GM12878 (cell line): Measurements from ENCODE around the gene NXPE1. TPM values are rescaled to one million over a fixed set of nuclear protein-coding genes. Genes with fewer than 3 reads are reported as not detected.

ENCODE experiments used
- ATAC-seq: fragments of 200-7000 bp; cut with Tn5 transposase; 3 replicates; pipeline ENCODE4 v1.9.1; 2020; ENCODE audit warnings: mild to moderate bottlenecking, moderate library complexity
- BruUV-seq: library from RNA; stranded (reverse); fragments of 400-500 nt; replicated peaks from 2 replicates; lab custom pipeline; 2021; lab: Mats Ljungman, UMichigan
- CTCF ChIA-PET: fragments of 300-600 bp; sonication (Branson Sonifier 250); formaldehyde crosslinking; extraction: SDS; loops from one replicate; lab custom pipeline; 2021; ENCODE audit warnings: inconsistent platforms; lab: Yijun Ruan, JAX
- POLR2A ChIA-PET: fragments of 350-600 bp; formaldehyde crosslinking; extraction: SDS; loops from one replicate; lab custom pipeline; 2021; ENCODE audit warnings: inconsistent platforms; lab: Charles Lee
- RAD21 ChIA-PET: fragments of 300-600 bp; sonication (Branson Sonifier 250); formaldehyde crosslinking; loops from one replicate; lab custom pipeline; 2023; ENCODE audit warnings: antibody characterized with exemption; ENCODE audit not compliant: unreplicated experiment; lab: Charles Lee
- SMC1A ChIA-PET: fragments of 300-600 bp; sonication (Branson Sonifier 250); formaldehyde crosslinking; loops from one replicate; lab custom pipeline; 2023; ENCODE audit not compliant: unreplicated experiment, uncharacterized antibody; lab: Charles Lee
- DNase-seq: peaks from one replicate; pipeline ENCODE4 v3.0.0-alpha.2; 2011; ENCODE audit warnings: low read depth, low spot score
- FAIRE-seq: peaks from 3 replicates; lab custom pipeline; 2011; peaks lifted over from hg19 to GRCh38; lab: Jason Lieb, UNC
- H2AFZ ChIP-seq: 2 replicates; pipeline ENCODE4 v1.6.0; 2011; ENCODE audit warnings: low read depth, low read length, control low read depth; ENCODE audit not compliant: control insufficient read depth
- H3K27ac ChIP-seq: 2 replicates; pipeline ENCODE4 v1.5.1; 2011; ENCODE audit warnings: control low read depth; ENCODE audit not compliant: control insufficient read depth, insufficient read depth
- H3K27me3 ChIP-seq, 2 experiments: replicated peaks in 1 of 2; 2 replicates each; pipeline versions ENCODE4 v1.6.0 to v1.6.1; 2011; ENCODE audit warnings: low read length in 1 of 2; ENCODE audit not compliant: control insufficient read depth in 2 of 2, insufficient read depth in 2 of 2
- H3K36me3 ChIP-seq, 2 experiments: 2 replicates each; pipeline ENCODE4 v1.5.1; 2011; ENCODE audit warnings: low read length in 1 of 2; ENCODE audit not compliant: control insufficient read depth in 2 of 2, insufficient read depth in 2 of 2
- H3K4me1 ChIP-seq: 2 replicates; pipeline ENCODE4 v1.6.1; 2011; ENCODE audit warnings: mild to moderate bottlenecking, low read length, moderate library complexity, mixed read lengths; ENCODE audit not compliant: control insufficient read depth, insufficient read depth
- H3K4me2 ChIP-seq: 2 replicates; pipeline ENCODE4 v1.6.0; 2011; ENCODE audit warnings: control low read depth; ENCODE audit not compliant: control insufficient read depth, insufficient read depth
- H3K4me3 ChIP-seq: fragments of 200-600 bp; sonication (generic); 2 replicates; pipeline ENCODE4 v1.5.1; 2016
- H3K79me2 ChIP-seq: 2 replicates; pipeline ENCODE4 v1.6.0; 2011; ENCODE audit warnings: low read length; ENCODE audit not compliant: control insufficient read depth, insufficient read depth
- H3K9ac ChIP-seq: 2 replicates; pipeline ENCODE4 v1.8.0; 2011; ENCODE audit warnings: low read length, control low read depth, mixed read lengths; ENCODE audit not compliant: control insufficient read depth, insufficient read depth
- H3K9me3 ChIP-seq: replicated peaks from 3 replicates; pipeline ENCODE4 v1.5.1; 2011; ENCODE audit warnings: mild to moderate bottlenecking, low read length; ENCODE audit not compliant: control insufficient read depth, insufficient read depth
- H4K20me1 ChIP-seq: 2 replicates; pipeline ENCODE4 v1.6.0; 2011; ENCODE audit not compliant: control insufficient read depth, insufficient read depth
- CBFB ChIP-seq: IDR thresholded peaks from 2 replicates; pipeline ENCODE4 v1.6.1; 2016; ENCODE audit warnings: antibody characterized with exemption, low read depth
- HDAC6 ChIP-seq: fragments of 200-600 bp; sonication (generic); IDR thresholded peaks from one replicate; pipeline ENCODE4 v1.8.0; 2017; ENCODE audit warnings: antibody characterized with exemption; ENCODE audit not compliant: unreplicated experiment
- LARP7 ChIP-seq: fragments of 450-650 bp; IDR thresholded peaks from 2 replicates; pipeline ENCODE4 v1.6.1; 2017; ENCODE audit warnings: mild to moderate bottlenecking
- MYB ChIP-seq: fragments of 150-350 bp; IDR thresholded peaks from 2 replicates; pipeline ENCODE4 v1.6.1; 2014; ENCODE audit warnings: mild to moderate bottlenecking, low read depth, low read length, borderline replicate concordance
- PAX8 ChIP-seq: fragments of 450-650 bp; IDR thresholded peaks from 2 replicates; pipeline ENCODE4 v1.6.1; 2017; ENCODE audit warnings: mild to moderate bottlenecking, moderate library complexity
- PML ChIP-seq: IDR thresholded peaks from 2 replicates; pipeline ENCODE4 v1.6.1; 2012; ENCODE audit warnings: low read length, inconsistent platforms
- RFX5 ChIP-seq: IDR thresholded peaks from 2 replicates; pipeline ENCODE4 v1.6.1; 2011; ENCODE audit warnings: low read depth, low read length, improper control_type of control experiment
- SMAD5 ChIP-seq: IDR thresholded peaks from 2 replicates; pipeline ENCODE4 v1.6.1; 2016; ENCODE audit warnings: antibody characterized with exemption, low read depth
- SMC3 ChIP-seq: IDR thresholded peaks from 2 replicates; pipeline ENCODE4 v1.6.1; 2011; ENCODE audit warnings: low read length, improper control_type of control experiment, borderline replicate concordance
- SP1 ChIP-seq: IDR thresholded peaks from one replicate; pipeline ENCODE4 v1.6.1; 2011; ENCODE audit warnings: low read depth, low read length
- STAT1 ChIP-seq: fragments of 450-650 bp; conservative IDR thresholded peaks from 2 replicates; pipeline ENCODE4 v1.6.1; 2014; ENCODE audit warnings: antibody characterized with exemption, mild to moderate bottlenecking
- TAF1 ChIP-seq: IDR thresholded peaks from 2 replicates; pipeline ENCODE4 v1.6.1; 2011; ENCODE audit warnings: mild to moderate bottlenecking, low read depth, low read length, borderline replicate concordance
- USF2 ChIP-seq: IDR thresholded peaks from 2 replicates; pipeline ENCODE4 v1.6.1; 2011; ENCODE audit warnings: low read depth, low read length, improper control_type of control experiment, borderline replicate concordance
- YY1 ChIP-seq: IDR thresholded peaks from 2 replicates; pipeline ENCODE4 v1.6.1; 2011; ENCODE audit warnings: low read depth, mild to moderate bottlenecking, low read length
- ZBTB40 ChIP-seq: fragments of 450-650 bp; IDR thresholded peaks from 2 replicates; pipeline ENCODE4 v1.6.1; 2016; ENCODE audit warnings: mild to moderate bottlenecking, moderate library complexity, borderline replicate concordance
- ZNF207 ChIP-seq: fragments of 450-650 bp; IDR thresholded peaks from 2 replicates; pipeline ENCODE4 v1.6.1; 2014; ENCODE audit warnings: antibody characterized with exemption, mild to moderate bottlenecking, borderline replicate concordance
- in situ Hi-C: fragments of 300-500 bp; cut with MboI; formaldehyde crosslinking; loops from 9 replicates; pipeline ENCODE4 v1.14.3; 2018; ENCODE audit warnings: mixed read lengths
- intact Hi-C: fragments of 100-400 bp; cut with micrococcal nuclease; formaldehyde crosslinking; loops from one replicate; pipeline ENCODE4 v1.14.2; 2022; ENCODE audit not compliant: unreplicated experiment
- polyA plus RNA-seq, 11 experiments: library from polyadenylated mRNA; depleted of rRNA in 4 of 11; unstranded in 6 of 11; stranded (reverse) in 5 of 11; fragments of >200 nt; fragmentation: Nextera tagmentation in 4 of 11; fragmentation: Illumina TruSeq in 1 of 11; extraction: Ambion mirVana in 4 of 11; extraction: Trizol in 1 of 11; gene quantifications; 1 replicate in 1 of 11; 2 replicates in 10 of 11; pipeline versions ENCODE4 v1.2.1 to v1.2.3, GENCODE V29; 2011 to 2016; ENCODE audit warnings: inconsistent platforms in 2 of 11, missing spikeins in 2 of 11, low read depth in 1 of 11
- total RNA-seq, 4 experiments: library from RNA; depleted of rRNA in 3 of 4; stranded (reverse); fragments of >200 nt in 3 of 4; fragmentation: Illumina TruSeq in 1 of 4; extraction: Trizol in 1 of 4; gene quantifications; 2 replicates each; pipeline versions ENCODE4 v1.2.1 to v1.2.3, GENCODE V29; 2013 to 2021

NXPE1 gene
- total and polyA plus RNA-seq, 10 of the 15 experiments (the other 5 are each of a cell fraction or from before 2014, with no cell fraction given): not detected

GRCh38 chr11:114499756-114500155, 59.9 kb downstream of the NXPE1 start:
- Histone ChIP-seq H3K9ac (no peak overlapping the region), H2AFZ (no peak overlapping the region), H4K20me1 (no peaks in the 10 kb centered on the region), H3K27ac (no peak overlapping the region), H3K27me3 (peaks cover 0 to 4% of the 10 kb centered on the region in 2 experiments; a peak in 2 of 4 replicates), H3K4me1 (no peaks in the 10 kb centered on the region), H3K9me3 (no peaks in the 10 kb centered on the region), H3K36me3 (no peaks in the 10 kb centered on the region), H3K4me2 (no peak overlapping the region), H3K4me3 (no peak overlapping the region), H3K79me2 (no peaks in the 10 kb centered on the region)
- ChIA-PET POLR2A (no interaction called here), RAD21 (no interaction called here), CTCF (no interaction called here), SMC1A (no interaction called here)
- in situ Hi-C loops (no loop called here), intact Hi-C loops (no loop called here)
- TF ChIP-seq USF2 (no peak), ZBTB40 (no peak), ZNF207 (no peak), HDAC6 (no peak), TAF1 (no peak), CBFB (no peak), PAX8 (no peak), STAT1 (no peak), SMAD5 (no peak), MYB (no peak), SMC3 (no peak), YY1 (no peak), PML (no peak), LARP7 (no peak), SP1 (no peak), RFX5 (no peak)
- no TSS peak for BruUV-seq
- ATAC-seq (no peak), FAIRE-seq (no peak), DNase-seq (no peak)
